Kidney epithelial cell (primary cell): ENCODE data around the gene PRRX2. TPM values are rescaled to one million over a fixed set of nuclear protein-coding genes. Genes with fewer than 3 reads are reported as not detected.

Experiments
- DNase-seq: peaks from one replicate; pipeline ENCODE4 v3.0.0-alpha.2; 2010; ENCODE audit warnings: low read depth
- H3K27me3 ChIP-seq: 2 replicates; pipeline ENCODE4 v1.6.0; 2011; ENCODE audit warnings: low read length; ENCODE audit not compliant: control insufficient read depth, insufficient read depth
- H3K36me3 ChIP-seq: 2 replicates; pipeline ENCODE4 v1.5.1; 2011; ENCODE audit warnings: low read length; ENCODE audit not compliant: control insufficient read depth, insufficient read depth
- H3K4me3 ChIP-seq: 2 replicates; pipeline ENCODE4 v1.5.1; 2011; ENCODE audit warnings: low read depth, mild to moderate bottlenecking, control low read depth, low read length
- CTCF ChIP-seq: IDR thresholded peaks from 2 replicates; pipeline ENCODE4 v1.5.1; 2011; ENCODE audit warnings: mild to moderate bottlenecking, moderate library complexity, low read length, control low read depth, inconsistent platforms; ENCODE audit not compliant: insufficient read depth, poor library complexity, severe bottlenecking
- total RNA-seq: library from RNA; depleted of rRNA; stranded (reverse); fragments of >200 nt; gene quantifications from 2 replicates; pipeline ENCODE4 v1.2.3, GENCODE V29; 2015

Gene PRRX2
- total RNA-seq, 1 donor from 2014 or later: not detected

GRCh38 chr9:129648092-129648763, 17.2 kb upstream of the PRRX2 start:
- no peaks in the 10 kb centered on the region for H3K27me3 ChIP-seq
- no peaks in the 10 kb centered on the region for H3K36me3 ChIP-seq
- TF ChIP-seq CTCF: no peak
- no peak for DNase-seq
- no peak overlapping the region for H3K4me3 ChIP-seq

GRCh38 chr9:129648764-129649115, 16.7 kb upstream of the PRRX2 start:
- no peak for TF ChIP-seq CTCF
- no peaks in the 10 kb centered on the region for H3K36me3 ChIP-seq
- DNase-seq: no peak

DNA sequence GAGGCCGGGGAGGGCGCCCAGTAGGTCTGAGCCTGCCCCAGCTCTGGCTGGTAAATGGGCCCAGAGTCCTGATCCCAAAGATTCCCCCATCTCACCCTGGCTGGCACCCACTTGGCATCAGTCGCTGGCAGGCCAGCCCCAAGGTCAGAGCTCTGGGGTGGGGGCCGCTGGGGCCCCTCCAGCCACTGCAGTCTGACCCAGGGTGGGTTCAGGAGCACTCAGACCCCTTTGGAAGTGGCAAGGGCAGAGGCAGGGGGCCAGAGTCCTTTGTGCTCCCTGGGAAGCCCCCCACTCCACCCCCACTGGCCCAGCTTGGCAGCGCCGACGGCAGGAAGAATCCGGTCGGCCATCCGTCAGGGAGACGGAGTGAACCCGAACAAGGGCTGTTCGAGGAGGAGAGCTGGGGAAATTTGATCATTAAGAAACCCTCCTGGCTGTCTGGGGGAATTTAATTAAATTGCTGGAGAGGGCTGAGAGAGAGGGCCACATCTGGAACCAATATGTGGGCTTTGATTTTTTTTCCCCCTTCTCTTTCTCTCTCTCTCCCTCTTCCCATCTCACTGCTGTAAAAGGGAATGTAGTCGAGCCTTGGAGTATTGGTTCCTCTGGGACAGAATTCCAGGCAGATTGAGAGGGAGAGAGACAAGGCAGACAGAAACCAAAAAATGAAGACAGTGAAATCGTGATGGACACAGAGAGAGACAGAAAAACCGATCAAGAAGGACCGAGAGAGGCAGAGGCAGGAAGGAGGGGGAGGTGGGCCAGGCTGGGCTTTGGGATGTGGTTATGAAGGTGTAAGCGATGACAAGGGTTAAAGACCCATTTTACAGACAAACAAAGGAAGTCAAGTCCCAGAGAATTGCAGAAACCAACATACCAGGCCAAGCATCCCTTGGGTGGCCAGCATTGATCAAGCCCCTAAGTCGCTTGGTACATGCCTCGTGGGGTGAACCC, 15.4 kb upstream of the PRRX2 start:
- no peak for DNase-seq
- no peaks in the 10 kb centered on the region for H3K36me3 ChIP-seq
- H3K4me3 ChIP-seq: no peak overlapping the region
- no peak for TF ChIP-seq CTCF
- peaks cover 3% of the 10 kb centered on the region for H3K27me3 ChIP-seq

More at GRCh38 chr9:129648764-129649115, 16.7 kb upstream of the PRRX2 start:
- no peak overlapping the region for H3K4me3 ChIP-seq
- H3K27me3 ChIP-seq: no peaks in the 10 kb centered on the region

GRCh38 chr9:129650680-129651235, 14.7 kb upstream of the PRRX2 start:
- Histone ChIP-seq H3K27me3 (peaks cover 3% of the 10 kb centered on the region), H3K36me3 (no peaks in the 10 kb centered on the region), H3K4me3 (no peak overlapping the region)
- no peak for TF ChIP-seq CTCF
- no peak for DNase-seq

- no peak for TF ChIP-seq CTCF
- Histone ChIP-seq H3K36me3 (no peaks in the 10 kb centered on the region), H3K27me3 (peaks cover 3% of the 10 kb centered on the region), H3K4me3 (no peak overlapping the region)
- no peak for DNase-seq
Observed at GRCh38 chr9:129653823-129654553, 11.5 kb upstream of the PRRX2 start.
